Airway epithelial cell (primary cell): ENCODE results near the gene HBA2. TPM values are rescaled to one million over a fixed set of nuclear protein-coding genes. Genes with fewer than 3 reads are reported as not detected.

Source experiments
- total RNA-seq: library from RNA; depleted of rRNA; stranded (reverse); fragments of >200 nt; gene quantifications from 2 replicates; pipeline ENCODE4 v1.2.3, GENCODE V29; 2015

HBA2 gene
- total RNA-seq = not detected in 2 replicates

DNA sequence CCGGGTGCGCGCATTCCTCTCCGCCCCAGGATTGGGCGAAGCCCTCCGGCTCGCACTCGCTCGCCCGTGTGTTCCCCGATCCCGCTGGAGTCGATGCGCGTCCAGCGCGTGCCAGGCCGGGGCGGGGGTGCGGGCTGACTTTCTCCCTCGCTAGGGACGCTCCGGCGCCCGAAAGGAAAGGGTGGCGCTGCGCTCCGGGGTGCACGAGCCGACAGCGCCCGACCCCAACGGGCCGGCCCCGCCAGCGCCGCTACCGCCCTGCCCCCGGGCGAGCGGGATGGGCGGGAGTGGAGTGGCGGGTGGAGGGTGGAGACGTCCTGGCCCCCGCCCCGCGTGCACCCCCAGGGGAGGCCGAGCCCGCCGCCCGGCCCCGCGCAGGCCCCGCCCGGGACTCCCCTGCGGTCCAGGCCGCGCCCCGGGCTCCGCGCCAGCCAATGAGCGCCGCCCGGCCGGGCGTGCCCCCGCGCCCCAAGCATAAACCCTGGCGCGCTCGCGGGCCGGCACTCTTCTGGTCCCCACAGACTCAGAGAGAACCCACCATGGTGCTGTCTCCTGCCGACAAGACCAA, at the start of gene HBA2:
HBA2 (plus strand) TSS at position 503 of the 568 bp plus-strand sequence; CDS start at position 540, 37 bp downstream.

DNA sequence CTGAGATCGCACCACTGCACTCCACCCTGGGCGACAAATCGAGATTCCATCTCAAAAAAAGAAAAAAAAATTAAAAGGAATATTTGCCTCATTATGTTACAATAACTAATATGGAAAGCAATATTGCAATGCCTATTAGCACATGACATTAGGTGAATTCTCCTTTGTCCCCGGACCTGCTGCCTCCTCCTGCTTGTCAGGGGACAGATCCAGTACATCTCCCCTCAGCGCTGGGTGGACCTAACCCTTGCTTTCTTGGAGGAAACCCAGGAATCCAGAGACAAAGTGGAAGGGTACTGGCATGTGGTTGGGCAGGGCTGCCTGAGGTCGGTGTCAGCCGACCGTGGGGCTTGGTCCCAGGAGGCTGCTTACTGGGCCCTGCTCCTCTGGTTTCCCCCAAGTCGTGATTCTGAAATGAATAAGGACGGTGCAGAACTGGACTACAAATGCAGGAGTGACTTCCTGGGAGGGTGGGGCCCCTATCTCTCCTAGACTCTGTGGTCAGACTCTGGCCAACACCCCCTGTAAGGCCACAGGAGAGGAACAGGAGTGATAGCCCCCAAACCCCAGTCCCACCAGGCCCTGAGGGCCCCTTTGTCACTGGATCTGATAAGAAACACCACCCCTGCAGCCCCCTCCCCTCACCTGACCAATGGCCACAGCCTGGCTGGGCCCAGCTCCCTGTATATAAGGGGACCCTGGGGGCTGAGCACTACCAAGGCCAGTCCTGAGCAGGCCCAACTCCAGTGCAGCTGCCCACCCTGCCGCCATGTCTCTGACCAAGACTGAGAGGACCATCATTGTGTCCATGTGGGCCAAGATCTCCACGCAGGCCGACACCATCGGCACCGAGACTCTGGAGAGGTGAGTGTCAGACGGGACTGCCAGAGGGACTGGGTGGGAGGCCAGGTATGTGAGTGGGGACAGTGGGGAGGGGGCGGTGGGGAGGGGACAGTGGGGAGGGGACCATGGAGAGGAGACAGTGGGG, 20.2 kb upstream of the HBA2 start, which contains the start of gene HBZ:
HBZ (plus strand) TSS at position 504 of the 988 bp plus-strand sequence; CDS start at position 770, 266 bp downstream.

DNA sequence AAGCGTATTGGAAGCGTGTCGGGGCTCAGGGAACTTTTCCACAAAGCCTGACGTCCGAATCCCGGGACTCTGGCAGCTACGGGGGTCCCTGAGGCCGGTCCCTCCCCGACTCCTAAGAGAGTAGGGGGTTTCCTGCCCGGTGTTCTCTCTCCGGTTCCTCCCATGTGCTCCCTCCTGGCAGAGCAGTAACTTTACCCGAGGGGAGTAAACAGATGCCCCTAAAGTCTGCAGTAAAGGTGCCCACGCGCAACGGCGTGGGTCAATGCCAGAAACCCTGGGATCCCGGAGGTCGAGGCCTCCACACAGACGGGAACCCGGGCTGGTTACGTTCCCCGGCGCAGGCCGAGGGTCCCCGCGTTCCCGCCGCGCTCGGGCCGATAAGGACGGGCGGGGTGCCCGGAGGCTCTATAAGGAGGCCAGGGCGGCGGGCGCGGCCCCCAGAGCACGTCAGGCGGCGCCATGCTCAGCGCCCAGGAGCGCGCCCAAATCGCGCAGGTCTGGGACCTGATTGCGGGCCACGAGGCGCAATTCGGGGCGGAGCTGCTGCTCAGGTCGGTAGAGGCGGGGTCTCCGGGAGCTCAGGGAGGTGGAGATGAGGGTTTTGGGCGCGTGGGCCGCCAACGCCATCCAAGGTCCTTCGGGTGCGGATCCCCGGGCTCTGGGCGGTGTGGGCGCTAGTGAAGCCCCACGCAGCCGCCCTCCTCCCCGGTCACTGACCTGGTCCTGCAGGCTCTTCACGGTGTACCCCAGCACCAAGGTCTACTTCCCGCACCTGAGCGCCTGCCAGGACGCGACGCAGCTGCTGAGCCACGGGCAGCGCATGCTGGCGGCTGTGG, 6.9 kb upstream of the HBA2 start, which contains the start of gene HBM:
HBM (plus strand) TSS at position 440 of the 836 bp plus-strand sequence; CDS start at position 460, 20 bp downstream.

DNA sequence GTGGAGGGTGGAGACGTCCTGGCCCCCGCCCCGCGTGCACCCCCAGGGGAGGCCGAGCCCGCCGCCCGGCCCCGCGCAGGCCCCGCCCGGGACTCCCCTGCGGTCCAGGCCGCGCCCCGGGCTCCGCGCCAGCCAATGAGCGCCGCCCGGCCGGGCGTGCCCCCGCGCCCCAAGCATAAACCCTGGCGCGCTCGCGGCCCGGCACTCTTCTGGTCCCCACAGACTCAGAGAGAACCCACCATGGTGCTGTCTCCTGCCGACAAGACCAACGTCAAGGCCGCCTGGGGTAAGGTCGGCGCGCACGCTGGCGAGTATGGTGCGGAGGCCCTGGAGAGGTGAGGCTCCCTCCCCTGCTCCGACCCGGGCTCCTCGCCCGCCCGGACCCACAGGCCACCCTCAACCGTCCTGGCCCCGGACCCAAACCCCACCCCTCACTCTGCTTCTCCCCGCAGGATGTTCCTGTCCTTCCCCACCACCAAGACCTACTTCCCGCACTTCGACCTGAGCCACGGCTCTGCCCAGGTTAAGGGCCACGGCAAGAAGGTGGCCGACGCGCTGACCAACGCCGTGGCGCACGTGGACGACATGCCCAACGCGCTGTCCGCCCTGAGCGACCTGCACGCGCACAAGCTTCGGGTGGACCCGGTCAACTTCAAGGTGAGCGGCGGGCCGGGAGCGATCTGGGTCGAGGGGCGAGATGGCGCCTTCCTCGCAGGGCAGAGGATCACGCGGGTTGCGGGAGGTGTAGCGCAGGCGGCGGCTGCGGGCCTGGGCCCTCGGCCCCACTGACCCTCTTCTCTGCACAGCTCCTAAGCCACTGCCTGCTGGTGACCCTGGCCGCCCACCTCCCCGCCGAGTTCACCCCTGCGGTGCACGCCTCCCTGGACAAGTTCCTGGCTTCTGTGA, 4.1 kb downstream of the HBA2 start, which contains the start of gene HBA1:
HBA1 (plus strand) TSS at position 204 of the 906 bp plus-strand sequence; CDS start at position 241, 37 bp downstream.

DNA sequence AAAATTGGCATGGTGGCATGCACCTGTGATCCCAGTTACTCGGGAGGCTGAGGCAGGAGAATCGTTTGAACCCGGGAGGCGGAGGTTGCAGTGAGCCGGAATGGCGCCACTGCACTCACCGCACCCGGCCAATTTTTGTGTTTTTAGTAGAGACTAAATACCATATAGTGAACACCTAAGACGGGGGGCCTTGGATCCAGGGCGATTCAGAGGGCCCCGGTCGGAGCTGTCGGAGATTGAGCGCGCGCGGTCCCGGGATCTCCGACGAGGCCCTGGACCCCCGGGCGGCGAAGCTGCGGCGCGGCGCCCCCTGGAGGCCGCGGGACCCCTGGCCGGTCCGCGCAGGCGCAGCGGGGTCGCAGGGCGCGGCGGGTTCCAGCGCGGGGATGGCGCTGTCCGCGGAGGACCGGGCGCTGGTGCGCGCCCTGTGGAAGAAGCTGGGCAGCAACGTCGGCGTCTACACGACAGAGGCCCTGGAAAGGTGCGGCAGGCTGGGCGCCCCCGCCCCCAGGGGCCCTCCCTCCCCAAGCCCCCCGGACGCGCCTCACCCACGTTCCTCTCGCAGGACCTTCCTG, 7.5 kb downstream of the HBA2 start, which contains the start of gene HBQ1:
HBQ1 (plus strand) TSS at position 359 of the 575 bp plus-strand sequence; CDS start at position 387, 28 bp downstream.

Other genes starting within 250 kb of the HBA2 start
- 9.4 and 11.3 TPM in 2 replicates for gene POLR3K, start 119.3 kb upstream of the HBA2 start, total RNA-seq
- gene SNRNP25, start 119.0 kb upstream of the HBA2 start, total RNA-seq = 38.7 and 44.4 TPM in 2 replicates
- gene RHBDF1, start 100.2 kb upstream of the HBA2 start, total RNA-seq = 26.2 and 31.6 TPM in 2 replicates
- gene MPG, start 94.7 kb upstream of the HBA2 start, total RNA-seq = 91.7 and 140 TPM in 2 replicates
- gene NPRL3, start 34.2 kb upstream of the HBA2 start, total RNA-seq = 13.9 and 20.5 TPM in 2 replicates
- not detected in 2 replicates for gene HBZ, start 20.2 kb upstream of the HBA2 start, total RNA-seq
- not detected in 2 replicates for gene HBM, start 6.9 kb upstream of the HBA2 start, total RNA-seq
- 0.99 TPM in 1 of 2 replicates, not detected in the other for gene HBA1, start 3.8 kb downstream of the HBA2 start, total RNA-seq
- gene HBQ1, start 7.6 kb downstream of the HBA2 start, total RNA-seq = 3.7 and 7.9 TPM in 2 replicates
- gene LUC7L, start 56.6 kb downstream of the HBA2 start, total RNA-seq = 37.3 and 38.4 TPM in 2 replicates
- gene FAM234A, start 61.9 kb downstream of the HBA2 start, total RNA-seq = 62.7 and 69.4 TPM in 2 replicates
- gene RGS11, start 103.1 kb downstream of the HBA2 start, total RNA-seq = 0.56 and 0.70 TPM in 2 replicates
- 0.60 and 1.6 TPM in 2 replicates for gene ARHGDIG, start 107.7 kb downstream of the HBA2 start, total RNA-seq
- gene PDIA2, start 110.3 kb downstream of the HBA2 start, total RNA-seq = 0.37 TPM in 1 of 2 replicates, not detected in the other
- gene AXIN1, start 179.8 kb downstream of the HBA2 start, total RNA-seq = 33.3 and 34.9 TPM in 2 replicates
- gene MRPL28, start 197.7 kb downstream of the HBA2 start, total RNA-seq = 171 and 215 TPM in 2 replicates
- 48.3 and 56.3 TPM in 2 replicates for gene PGAP6, start 209.1 kb downstream of the HBA2 start, total RNA-seq
- 140 and 168 TPM in 2 replicates for gene NME4, start 224.3 kb downstream of the HBA2 start, total RNA-seq
- 14.5 and 17.5 TPM in 2 replicates for gene DECR2, start 229.0 kb downstream of the HBA2 start, total RNA-seq